Epithelial cell of umbilical artery (primary cell): ENCODE results near the gene CD3G. TPM values are rescaled to one million over a fixed set of nuclear protein-coding genes. Genes with fewer than 3 reads are reported as not detected.

Source experiments
- total RNA-seq: library from RNA; depleted of rRNA; stranded (reverse); fragments of >200 nt; gene quantifications from 2 replicates; pipeline ENCODE4 v1.2.3, GENCODE V29; 2014

Gene CD3G
- total RNA-seq = not detected in 2 replicates

DNA sequence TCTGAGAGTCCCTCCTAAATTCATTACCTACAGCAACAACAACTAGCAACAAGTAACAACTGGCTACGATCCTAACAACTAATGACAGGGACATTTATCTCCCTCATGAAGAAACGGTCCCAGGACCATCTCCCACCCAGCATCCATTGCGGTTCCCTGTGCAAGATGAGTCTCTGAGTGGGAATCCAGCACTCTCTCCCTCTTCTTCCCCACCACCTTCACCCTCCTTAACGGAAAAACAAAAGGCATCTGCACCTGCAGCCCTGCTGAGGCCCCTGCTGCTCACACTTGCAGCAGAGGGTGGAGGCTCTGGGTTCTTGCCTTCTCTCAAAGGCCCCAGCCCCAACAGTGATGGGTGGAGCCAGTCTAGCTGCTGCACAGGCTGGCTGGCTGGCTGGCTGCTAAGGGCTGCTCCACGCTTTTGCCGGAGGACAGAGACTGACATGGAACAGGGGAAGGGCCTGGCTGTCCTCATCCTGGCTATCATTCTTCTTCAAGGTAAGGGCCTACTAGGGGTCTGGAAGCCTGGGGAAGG, at the start of gene CD3G:
Gene CD3G (plus strand): TSS at position 364 of the 535 bp plus-strand sequence. CDS start 80 bp downstream, at position 444.

DNA sequence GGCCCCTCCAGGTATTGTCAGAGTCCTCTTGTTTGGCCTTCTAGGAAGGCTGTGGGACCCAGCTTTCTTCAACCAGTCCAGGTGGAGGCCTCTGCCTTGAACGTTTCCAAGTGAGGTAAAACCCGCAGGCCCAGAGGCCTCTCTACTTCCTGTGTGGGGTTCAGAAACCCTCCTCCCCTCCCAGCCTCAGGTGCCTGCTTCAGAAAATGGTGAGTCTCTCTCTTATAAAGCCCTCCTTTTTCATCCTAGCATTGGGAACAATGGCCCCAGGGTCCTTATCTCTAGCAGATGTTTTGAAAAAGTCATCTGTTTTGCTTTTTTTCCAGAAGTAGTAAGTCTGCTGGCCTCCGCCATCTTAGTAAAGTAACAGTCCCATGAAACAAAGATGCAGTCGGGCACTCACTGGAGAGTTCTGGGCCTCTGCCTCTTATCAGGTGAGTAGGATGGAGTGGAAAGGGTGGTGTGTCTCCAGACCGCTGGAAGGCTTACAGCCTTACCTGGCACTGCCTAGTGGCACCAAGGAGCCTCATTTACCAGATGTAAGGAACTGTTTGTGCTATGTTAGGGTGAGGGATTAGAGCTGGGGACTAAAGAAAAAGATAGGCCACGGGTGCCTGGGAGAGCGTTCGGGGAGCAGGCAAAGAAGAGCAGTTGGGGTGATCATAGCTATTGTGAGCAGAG, 39.4 kb upstream of the CD3G start, which contains the start of gene CD3E:
Gene CD3E (plus strand): TSS at position 163 of the 681 bp plus-strand sequence. CDS start 223 bp downstream, at position 386.

DNA sequence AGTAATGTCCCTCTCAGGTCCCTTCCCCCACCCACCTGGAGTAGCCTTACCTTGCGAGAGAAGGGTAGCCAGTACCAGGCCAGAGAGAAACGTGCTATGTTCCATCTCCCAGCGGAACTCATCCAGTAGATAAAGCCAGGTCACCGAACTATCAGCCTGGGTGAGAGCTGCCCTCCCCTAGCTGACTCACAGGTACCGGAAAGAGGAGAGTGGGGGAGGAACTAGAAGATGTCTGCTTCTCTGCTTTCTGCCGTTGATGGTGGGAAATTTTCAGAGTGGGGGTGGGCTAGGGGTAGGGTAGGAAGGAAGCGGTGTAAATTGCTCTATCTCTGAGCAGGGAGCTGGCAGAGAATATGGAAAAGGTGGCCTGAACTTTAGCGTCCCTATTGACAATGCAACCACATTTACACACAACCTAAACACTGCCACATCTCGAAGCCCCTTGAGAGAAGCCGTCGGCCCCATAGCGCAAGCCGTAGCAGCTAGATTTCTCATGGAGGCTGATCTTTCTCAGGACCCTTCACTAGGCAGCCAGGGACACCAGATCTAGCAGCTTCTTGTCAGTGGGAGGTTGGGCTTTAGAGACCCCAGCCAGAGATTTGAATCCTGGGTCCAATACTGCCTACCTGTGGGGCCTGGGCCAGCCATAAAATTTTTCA, 1.5 kb upstream of the CD3G start, which contains the start of gene CD3D:
Gene CD3D (minus strand): TSS at position 203 of the 659 bp plus-strand sequence. CDS start 98 bp downstream, at position 105.

DNA sequence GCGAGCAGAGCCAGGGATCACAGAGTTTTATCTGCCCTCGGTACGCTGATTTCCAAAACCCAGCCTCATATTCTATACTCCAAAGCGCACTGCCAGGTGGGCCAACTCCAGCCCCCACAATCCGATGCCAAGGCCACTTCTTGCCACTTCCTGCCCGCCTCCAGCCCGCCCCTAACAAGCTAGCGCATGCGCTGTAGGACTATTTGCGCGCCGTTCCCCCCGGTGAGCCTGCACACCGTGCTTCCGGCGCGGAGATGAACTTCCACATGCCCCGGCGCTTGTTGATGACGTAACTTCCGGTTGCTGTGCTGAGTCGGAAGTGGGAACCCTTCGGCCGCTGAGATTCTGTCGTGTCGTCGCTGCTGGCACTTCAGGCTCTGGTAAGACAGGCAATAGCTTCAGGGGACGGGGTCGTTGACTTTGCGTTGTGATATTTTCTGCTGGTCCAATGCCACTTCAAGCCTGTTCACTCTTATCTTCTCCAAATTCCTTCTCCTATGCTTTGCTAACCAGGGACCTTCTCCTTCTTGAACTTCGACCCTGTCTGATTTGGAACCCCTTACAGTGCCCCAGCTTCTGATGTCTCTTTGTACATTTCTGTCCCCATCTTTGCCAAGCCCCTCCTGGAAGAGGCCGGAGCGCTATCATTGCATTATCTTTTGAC, 15.3 kb downstream of the CD3G start, which contains the start of gene UBE4A:
Gene UBE4A (plus strand): TSS at position 306 of the 664 bp plus-strand sequence. CDS start 5,481 bp downstream, outside the sequence.

DNA sequence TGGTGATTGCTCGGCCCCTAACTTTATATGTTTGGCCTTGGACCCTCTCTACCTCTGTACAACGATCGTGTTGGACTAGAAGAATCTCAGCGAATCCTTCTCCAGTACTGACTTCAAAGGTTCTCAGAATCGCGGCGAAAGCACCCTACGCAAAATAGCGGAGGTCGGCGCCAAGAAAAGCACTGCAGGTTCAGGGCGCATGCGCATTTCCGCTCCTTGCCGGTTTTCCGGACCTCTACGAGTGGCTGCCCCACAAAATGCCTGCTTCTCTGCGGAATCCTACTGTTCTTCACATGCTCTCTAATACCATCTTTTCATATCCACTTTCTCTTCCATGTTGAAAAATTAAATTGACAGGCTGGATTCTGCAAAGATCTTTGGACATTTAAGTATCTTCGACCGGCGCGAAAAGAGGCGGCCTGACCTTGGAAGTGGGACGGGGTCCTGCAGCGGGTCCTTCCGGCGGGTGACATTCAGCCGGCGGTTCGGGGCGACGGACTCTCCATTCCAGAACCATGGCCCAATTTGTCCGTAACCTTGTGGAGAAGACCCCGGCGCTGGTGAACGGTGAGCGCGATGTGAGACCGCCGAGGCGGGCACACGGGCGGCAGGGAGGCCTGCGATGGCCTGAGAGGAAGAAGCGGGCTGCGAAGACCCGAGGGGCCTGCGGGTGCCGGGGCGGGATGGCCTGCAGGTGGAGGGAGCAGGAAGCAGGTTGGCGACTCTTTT, 57.2 kb downstream of the CD3G start, which contains the start of gene ATP5MG:
Gene ATP5MG (plus strand): TSS at position 456 of the 729 bp plus-strand sequence. CDS start 60 bp downstream, at position 516.

Other genes with a start within 250 kb of the CD3G start
- under 0.01 and 0.15 TPM in 2 replicates for gene SCN4B, start 191.5 kb upstream of the CD3G start, total RNA-seq
- not detected in 2 replicates for gene SCN2B, start 167.7 kb upstream of the CD3G start, total RNA-seq
- gene JAML, start 119.3 kb upstream of the CD3G start, total RNA-seq = 0.65 and 1.2 TPM in 2 replicates
- 14.6 and 20.1 TPM in 2 replicates for gene MPZL3, start 92.0 kb upstream of the CD3G start, total RNA-seq
- gene MPZL2, start 80.0 kb upstream of the CD3G start, total RNA-seq = 82.5 and 180 TPM in 2 replicates
- not detected in 2 replicates for gene CD3E, start 39.6 kb upstream of the CD3G start, total RNA-seq
- gene CD3D, start 1.6 kb upstream of the CD3G start, total RNA-seq = not detected in 2 replicates
- 24.7 and 29.3 TPM in 2 replicates for gene UBE4A, start 15.3 kb downstream of the CD3G start, total RNA-seq
- 52.9 and 155 TPM in 2 replicates for gene ATP5MG, start 57.3 kb downstream of the CD3G start, total RNA-seq
- gene KMT2A, start 92.1 kb downstream of the CD3G start, total RNA-seq = 14.9 and 40.0 TPM in 2 replicates
- gene TTC36, start 183.1 kb downstream of the CD3G start, total RNA-seq = 0.65 TPM in 1 of 2 replicates, not detected in the other
- gene TMEM25, start 186.8 kb downstream of the CD3G start, total RNA-seq = 12.3 and 21.4 TPM in 2 replicates
- 23.1 and 32.2 TPM in 2 replicates for gene IFT46, start 221.6 kb downstream of the CD3G start, total RNA-seq
- gene ARCN1, start 228.1 kb downstream of the CD3G start, total RNA-seq = 124 and 125 TPM in 2 replicates